Mesothelial cell of epicardium (in vitro differentiated cells): ENCODE results near the gene FOXN3. TPM values are rescaled to one million over a fixed set of nuclear protein-coding genes. Genes with fewer than 3 reads are reported as not detected.
A peak's percentile ranks its signal among the peaks of the same experiment; 100 is the strongest.

Experiments
- DNase-seq, 2 experiments: peaks; one replicate each; pipeline ENCODE4 v3.0.0; 2021; ENCODE audit warnings: low spot score in 2 of 2; ENCODE audit not compliant: unreplicated experiment in 2 of 2
- H3K27ac Mint-ChIP-seq: 2 replicates; pipeline ENCODE4 v1.8.0; 2021; ENCODE audit warnings: mixed read lengths
- H3K27me3 Mint-ChIP-seq: 2 replicates; pipeline ENCODE4 v1.8.0; 2021; ENCODE audit warnings: low read depth, mixed read lengths
- H3K36me3 Mint-ChIP-seq: 2 replicates; pipeline ENCODE4 v1.8.0; 2021; ENCODE audit warnings: mixed read lengths
- H3K4me1 Mint-ChIP-seq: 2 replicates; pipeline ENCODE4 v1.8.0; 2021; ENCODE audit warnings: mixed read lengths
- H3K4me3 Mint-ChIP-seq: 2 replicates; pipeline ENCODE4 v1.8.0; 2021; ENCODE audit warnings: mild to moderate bottlenecking, moderate library complexity, mixed read lengths
- H3K9me3 Mint-ChIP-seq: 2 replicates; pipeline ENCODE4 v1.8.0; 2021; ENCODE audit warnings: mixed read lengths
- CTCF ChIP-seq: fragments of 200-600 bp; sonication (generic); IDR thresholded peaks from one replicate; pipeline ENCODE4 v1.5.0; 2021; ENCODE audit warnings: antibody characterized with exemption; ENCODE audit not compliant: unreplicated experiment
- total RNA-seq: library from RNA; stranded (reverse); gene quantifications from 3 replicates; pipeline ENCODE4 v1.2.1, GENCODE V29; 2021

Gene FOXN3
- total RNA-seq, 1 donor from 2014 or later, result 124 TPM

GRCh38 chr14:89393222-89393745, 23.7 kb downstream of the FOXN3 start:
- H3K27me3 Mint-ChIP-seq, result no peaks in the 10 kb centered on the region
- no peaks in the 10 kb centered on the region for H3K9me3 Mint-ChIP-seq
- no peak overlapping the region for H3K4me3 Mint-ChIP-seq
- DNase-seq, result no peak
- H3K27ac Mint-ChIP-seq, result no peak overlapping the region
- no peaks in the 10 kb centered on the region for H3K36me3 Mint-ChIP-seq
- TF ChIP-seq CTCF, result no peak
- H3K4me1 Mint-ChIP-seq, result peaks cover 3% of the 10 kb centered on the region

DNA sequence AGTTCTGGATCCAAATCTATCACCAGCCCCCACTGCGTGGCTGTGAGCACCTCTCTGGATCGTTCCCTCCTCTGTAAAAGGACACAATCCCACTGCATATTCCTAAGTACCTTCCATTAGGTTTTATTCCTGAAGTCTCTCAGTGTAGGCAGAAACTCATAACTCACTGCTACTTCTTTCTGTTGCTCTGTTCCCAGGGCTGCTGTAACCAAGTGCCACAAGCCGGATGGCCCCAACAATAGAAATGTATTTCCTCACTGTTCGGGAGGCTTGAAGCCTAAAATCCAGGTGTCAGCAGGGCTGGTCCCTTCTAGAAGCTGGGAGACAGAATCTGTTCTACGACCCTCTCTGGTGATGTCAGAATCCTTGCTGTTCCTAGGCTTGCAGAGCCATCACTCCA, 24.9 kb downstream of the FOXN3 start:
- H3K27me3 Mint-ChIP-seq, result no peaks in the 10 kb centered on the region
- H3K36me3 Mint-ChIP-seq, result no peaks in the 10 kb centered on the region
- TF ChIP-seq CTCF, result no peak
- no peak overlapping the region for H3K4me3 Mint-ChIP-seq
- H3K27ac Mint-ChIP-seq, result no peak overlapping the region
- H3K4me1 Mint-ChIP-seq, result peaks cover 3% of the 10 kb centered on the region
- no peak for DNase-seq
- H3K9me3 Mint-ChIP-seq, result no peaks in the 10 kb centered on the region

DNA sequence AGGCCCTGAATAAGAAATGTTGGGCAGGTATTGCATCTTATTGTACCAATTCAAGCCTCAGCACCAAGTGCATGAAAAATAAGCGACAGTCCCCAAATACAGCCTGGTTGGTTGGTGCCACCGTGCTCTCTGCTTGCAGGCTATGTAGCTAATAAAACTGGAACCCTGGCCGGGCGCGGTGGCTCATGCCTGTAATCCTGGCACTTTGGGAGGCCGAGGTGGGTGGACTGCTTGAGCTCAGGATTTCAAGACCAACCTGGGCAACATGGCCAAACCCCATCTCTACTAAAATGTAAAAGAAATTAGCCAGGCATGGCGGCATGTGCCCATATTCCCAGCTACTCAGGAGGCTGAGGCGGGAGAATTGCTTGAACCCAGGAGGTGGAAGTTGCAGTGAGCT, 25.5 kb downstream of the FOXN3 start:
- peaks cover 3% of the 10 kb centered on the region for H3K4me1 Mint-ChIP-seq

DNA sequence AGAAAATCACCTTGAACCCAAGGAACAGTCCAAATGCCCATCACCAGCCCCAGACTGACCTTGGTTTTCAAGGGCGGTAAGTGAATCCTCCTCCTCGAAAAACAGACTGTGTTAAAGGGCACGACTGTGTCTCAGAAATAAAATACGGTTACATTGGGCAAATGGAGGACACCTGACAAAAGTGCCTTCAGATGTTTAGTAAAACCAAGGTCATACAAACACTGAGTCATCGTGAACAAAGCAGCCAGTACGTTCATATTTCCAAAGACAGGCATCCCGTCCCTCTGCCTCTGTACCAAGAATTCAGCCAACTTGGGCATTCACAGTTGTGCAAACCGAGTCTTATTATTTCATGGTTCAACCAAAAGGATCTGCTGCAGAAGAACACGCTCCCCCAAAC, 25.9 kb downstream of the FOXN3 start:
- H3K4me1 Mint-ChIP-seq, result peaks cover 3% of the 10 kb centered on the region
- H3K36me3 Mint-ChIP-seq, result no peaks in the 10 kb centered on the region
- TF ChIP-seq CTCF, result no peak
- no peaks in the 10 kb centered on the region for H3K9me3 Mint-ChIP-seq
- DNase-seq, result no peak
- H3K27ac Mint-ChIP-seq, result peak overlapping the region; percentile 9
- H3K27me3 Mint-ChIP-seq, result no peaks in the 10 kb centered on the region
- H3K4me3 Mint-ChIP-seq, result no peak overlapping the region

More for the DNA sequence above, 25.5 kb downstream of the FOXN3 start:
- no peak for TF ChIP-seq CTCF
- H3K36me3 Mint-ChIP-seq, result no peaks in the 10 kb centered on the region
- DNase-seq, result no peak
- no peak overlapping the region for H3K27ac Mint-ChIP-seq
- H3K4me3 Mint-ChIP-seq, result no peak overlapping the region
- no peaks in the 10 kb centered on the region for H3K27me3 Mint-ChIP-seq
- H3K9me3 Mint-ChIP-seq, result no peaks in the 10 kb centered on the region

GRCh38 chr14:89388853-89389252, 28.2 kb downstream of the FOXN3 start:
- H3K36me3 Mint-ChIP-seq, result no peaks in the 10 kb centered on the region
- DNase-seq, result no peak
- H3K4me1 Mint-ChIP-seq, result peaks cover 7% of the 10 kb centered on the region
- no peak overlapping the region for H3K4me3 Mint-ChIP-seq
- H3K9me3 Mint-ChIP-seq, result no peaks in the 10 kb centered on the region
- H3K27ac Mint-ChIP-seq, result no peak overlapping the region
- TF ChIP-seq CTCF, result no peak
- no peaks in the 10 kb centered on the region for H3K27me3 Mint-ChIP-seq
